ENCODE results near the gene PEX12.
"Not testable (repeated sequence)": the region's sequence is repeated elsewhere in the genome, so short reads cannot be mapped to it uniquely, and the experiment has no call there.

The PEX12 gene

GRCh38 chr17:35566968-35567367 is 11.4 kb downstream of the PEX12 start:
- H3K27me3 ChIP-seq (ENCODE audit: insufficient read depth, low read depth) = no peaks in the 10 kb centered on the region
- no peaks in the 10 kb centered on the region for H4K20me1 ChIP-seq (ENCODE audit: insufficient read depth)
- peaks cover 16% of the 10 kb centered on the region for H3K4me1 ChIP-seq (ENCODE audit: low read depth, poor library complexity, severe bottlenecking)
- H2AFZ ChIP-seq (ENCODE audit: low read depth) = no peak overlapping the region
- peaks cover 25% of the 10 kb centered on the region; the same call in 1 of the 2 replicates for H3K79me2 ChIP-seq (ENCODE audit: insufficient read depth, low read depth)
- H3K27ac ChIP-seq = no peak overlapping the region
- no peak overlapping the region for H3K4me2 ChIP-seq
- H3K36me3 ChIP-seq (ENCODE audit: insufficient read depth) = no peaks in the 10 kb centered on the region
- H3K4me3 ChIP-seq (IDR thresholded peaks at IDR 0.05; ENCODE audit: insufficient read depth, low read depth, low read length) = no peak overlapping the region
- no peak overlapping the region for H3K9ac ChIP-seq
- TF ChIP-seq, protein P1, sequence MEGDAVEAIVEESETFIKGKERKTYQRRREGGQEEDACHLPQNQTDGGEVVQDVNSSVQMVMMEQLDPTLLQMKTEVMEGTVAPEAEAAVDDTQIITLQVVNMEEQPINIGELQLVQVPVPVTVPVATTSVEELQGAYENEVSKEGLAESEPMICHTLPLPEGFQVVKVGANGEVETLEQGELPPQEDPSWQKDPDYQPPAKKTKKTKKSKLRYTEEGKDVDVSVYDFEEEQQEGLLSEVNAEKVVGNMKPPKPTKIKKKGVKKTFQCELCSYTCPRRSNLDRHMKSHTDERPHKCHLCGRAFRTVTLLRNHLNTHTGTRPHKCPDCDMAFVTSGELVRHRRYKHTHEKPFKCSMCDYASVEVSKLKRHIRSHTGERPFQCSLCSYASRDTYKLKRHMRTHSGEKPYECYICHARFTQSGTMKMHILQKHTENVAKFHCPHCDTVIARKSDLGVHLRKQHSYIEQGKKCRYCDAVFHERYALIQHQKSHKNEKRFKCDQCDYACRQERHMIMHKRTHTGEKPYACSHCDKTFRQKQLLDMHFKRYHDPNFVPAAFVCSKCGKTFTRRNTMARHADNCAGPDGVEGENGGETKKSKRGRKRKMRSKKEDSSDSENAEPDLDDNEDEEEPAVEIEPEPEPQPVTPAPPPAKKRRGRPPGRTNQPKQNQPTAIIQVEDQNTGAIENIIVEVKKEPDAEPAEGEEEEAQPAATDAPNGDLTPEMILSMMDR (conservative IDR thresholded peaks at IDR 0.05; ENCODE audit: low read depth, low read length) = no peak

GRCh38 chr17:35563181-35563580 is 15.2 kb downstream of the PEX12 start:
- H3K27me3 ChIP-seq (ENCODE audit: insufficient read depth, low read depth); H3K4me1 ChIP-seq (ENCODE audit: low read depth, poor library complexity, severe bottlenecking); H3K36me3 ChIP-seq (ENCODE audit: insufficient read depth); H3K4me2 ChIP-seq; H3K9ac ChIP-seq; H4K20me1 ChIP-seq (ENCODE audit: insufficient read depth); H3K79me2 ChIP-seq (ENCODE audit: insufficient read depth, low read depth); H2AFZ ChIP-seq (ENCODE audit: low read depth); H3K4me3 ChIP-seq (IDR thresholded peaks at IDR 0.05; ENCODE audit: insufficient read depth, low read depth, low read length); H3K27ac ChIP-seq: not testable (repeated sequence)

DNA sequence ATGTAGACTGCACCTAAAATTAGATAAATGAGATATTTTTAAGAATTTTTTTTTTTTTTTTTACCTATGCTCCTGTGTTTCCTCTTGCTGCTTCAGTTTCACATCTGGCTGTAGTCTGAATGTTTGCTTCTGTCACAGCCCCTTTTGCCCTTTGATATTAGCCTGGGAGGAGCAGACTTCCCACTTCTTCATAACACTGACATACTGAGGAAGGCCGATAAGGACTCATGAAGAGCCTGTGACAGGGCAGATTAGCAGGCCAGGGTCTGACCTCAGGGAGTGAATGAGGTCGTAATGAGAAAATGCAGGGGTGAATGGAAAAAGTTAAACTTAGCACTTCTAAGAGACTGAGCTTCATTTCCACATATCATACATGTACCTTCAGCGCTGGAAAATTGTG is 17.7 kb downstream of the PEX12 start, which contains the start of gene SLFN14:
SLFN14 (minus strand) TSS at position 117 of the 400 bp plus-strand sequence. CDS start 2,757 bp downstream, outside the sequence.
- Histone ChIP-seq H3K4me1 (ENCODE audit: low read depth, poor library complexity, severe bottlenecking) (no peaks in the 10 kb centered on the region), H2AFZ (ENCODE audit: low read depth) (no peak within 1 kb of the TSS), H4K20me1 (ENCODE audit: insufficient read depth) (no peaks in the 10 kb centered on the region), H3K79me2 (ENCODE audit: insufficient read depth, low read depth) (no peaks in the 10 kb centered on the region), H3K27ac (no peak within 1 kb of the TSS), H3K36me3 (ENCODE audit: insufficient read depth) (no peaks in the 10 kb centered on the region), H3K27me3 (ENCODE audit: insufficient read depth, low read depth) (no peaks in the 10 kb centered on the region), H3K9ac (no peak within 1 kb of the TSS), H3K4me2 (no peak within 1 kb of the TSS), H3K4me3 (IDR thresholded peaks at IDR 0.05; ENCODE audit: insufficient read depth, low read depth, low read length) (no peak within 1 kb of the TSS)
- TF ChIP-seq, protein P1 (conservative IDR thresholded peaks at IDR 0.05; ENCODE audit: low read depth, low read length) = no peak

GRCh38 chr17:35559495-35560210 is 18.7 kb downstream of the PEX12 start:
- Histone ChIP-seq H3K27me3 (ENCODE audit: insufficient read depth, low read depth) (no peaks in the 10 kb centered on the region), H2AFZ (ENCODE audit: low read depth) (no peak overlapping the region), H3K36me3 (ENCODE audit: insufficient read depth) (no peaks in the 10 kb centered on the region), H3K4me3 (IDR thresholded peaks at IDR 0.05; ENCODE audit: insufficient read depth, low read depth, low read length) (no peak overlapping the region), H3K9ac (no peak overlapping the region), H4K20me1 (ENCODE audit: insufficient read depth) (no peaks in the 10 kb centered on the region), H3K27ac (no peak overlapping the region), H3K79me2 (ENCODE audit: insufficient read depth, low read depth) (no peaks in the 10 kb centered on the region), H3K4me1 (ENCODE audit: low read depth, poor library complexity, severe bottlenecking) (no peaks in the 10 kb centered on the region), H3K4me2 (no peak overlapping the region)
- TF ChIP-seq, protein P1 (conservative IDR thresholded peaks at IDR 0.05; ENCODE audit: low read depth, low read length) = no peak

- Histone ChIP-seq H3K4me1 (ENCODE audit: low read depth, poor library complexity, severe bottlenecking) (no peaks in the 10 kb centered on the region), H3K9ac (no peak overlapping the region), H3K4me3 (IDR thresholded peaks at IDR 0.05; ENCODE audit: insufficient read depth, low read depth, low read length) (no peak overlapping the region), H3K79me2 (ENCODE audit: insufficient read depth, low read depth) (no peaks in the 10 kb centered on the region), H3K4me2 (no peak overlapping the region), H3K36me3 (ENCODE audit: insufficient read depth) (no peaks in the 10 kb centered on the region), H4K20me1 (ENCODE audit: insufficient read depth) (no peaks in the 10 kb centered on the region), H2AFZ (ENCODE audit: low read depth) (no peak overlapping the region), H3K27ac (no peak overlapping the region), H3K27me3 (ENCODE audit: insufficient read depth, low read depth) (no peaks in the 10 kb centered on the region)
- TF ChIP-seq, protein P1 (conservative IDR thresholded peaks at IDR 0.05; ENCODE audit: low read depth, low read length) = no peak
Observed at GRCh38 chr17:35557353-35557752, 21.0 kb downstream of the PEX12 start.
